GM23338 (cell line): Measurements from ENCODE around the gene RASSF6. TPM values are rescaled to one million over a fixed set of nuclear protein-coding genes. Genes with fewer than 3 reads are reported as not detected.

Source experiments
- ATAC-seq: fragments of 200-7000 bp; cut with Tn5 transposase; 3 replicates; pipeline ENCODE4 v1.9.1; 2020
- DNase-seq: peaks from one replicate; pipeline ENCODE4 v3.0.0-alpha.2; 2015; ENCODE audit warnings: low spot score
- H2AFZ ChIP-seq: fragments of 200-600 bp; sonication (generic); 2 replicates; pipeline ENCODE4 v1.8.0; 2016; ENCODE audit warnings: antibody characterized with exemption, mild to moderate bottlenecking, moderate library complexity
- H3F3A ChIP-seq: fragments of 200-600 bp; sonication (generic); replicated peaks from 2 replicates; pipeline ENCODE4 v1.8.0; 2017; ENCODE audit warnings: antibody characterized with exemption, mixed run types, low read depth
- H3K27ac ChIP-seq: fragments of 200-600 bp; sonication (generic); 2 replicates; pipeline ENCODE4 v1.6.1; 2016; ENCODE audit warnings: low read depth
- H3K27me3 ChIP-seq: fragments of 200-600 bp; sonication (generic); 2 replicates; pipeline ENCODE4 v1.8.0; 2016; ENCODE audit warnings: mild to moderate bottlenecking, mixed run types, moderate library complexity; ENCODE audit not compliant: insufficient read depth
- H3K36me3 ChIP-seq: fragments of 200-600 bp; sonication (generic); 2 replicates; pipeline ENCODE4 v1.8.0; 2016; ENCODE audit warnings: mild to moderate bottlenecking; ENCODE audit not compliant: insufficient read depth
- H3K4me1 ChIP-seq: fragments of 200-600 bp; sonication (generic); 2 replicates; pipeline ENCODE4 v1.8.0; 2016; ENCODE audit warnings: mild to moderate bottlenecking, moderate library complexity; ENCODE audit not compliant: insufficient read depth
- H3K4me2 ChIP-seq: fragments of 200-600 bp; sonication (generic); 2 replicates; pipeline ENCODE4 v1.7.1; 2017; ENCODE audit warnings: mixed run types
- H3K4me3 ChIP-seq: fragments of 200-600 bp; sonication (generic); 2 replicates; pipeline ENCODE4 v1.6.1; 2016; ENCODE audit warnings: mixed run types
- H3K79me2 ChIP-seq: fragments of 200-600 bp; sonication (generic); replicated peaks from 2 replicates; pipeline ENCODE4 v1.8.0; 2017; ENCODE audit warnings: mild to moderate bottlenecking; ENCODE audit not compliant: insufficient read depth
- H3K9me2 ChIP-seq: fragments of 200-600 bp; sonication (generic); 2 replicates; pipeline ENCODE4 v1.8.0; 2017; ENCODE audit not compliant: insufficient read depth
- H4K20me1 ChIP-seq: fragments of 200-600 bp; sonication (generic); replicated peaks from 2 replicates; pipeline ENCODE4 v1.8.0; 2017; ENCODE audit warnings: mild to moderate bottlenecking; ENCODE audit not compliant: insufficient read depth
- H3K27ac Mint-ChIP-seq: 2 replicates; pipeline ENCODE4 v1.8.0; 2020; ENCODE audit warnings: inconsistent platforms, mild to moderate bottlenecking, moderate library complexity, mixed read lengths
- H3K27me3 Mint-ChIP-seq: 3 replicates; pipeline ENCODE4 v1.8.0; 2022; ENCODE audit warnings: low read depth, mild to moderate bottlenecking, moderate library complexity, mixed read lengths, inconsistent platforms; ENCODE audit not compliant: insufficient read depth, poor library complexity
- H3K36me3 Mint-ChIP-seq: 3 replicates; pipeline ENCODE4 v1.8.0; 2021; ENCODE audit warnings: low read depth, mild to moderate bottlenecking, inconsistent platforms, moderate library complexity, mixed read lengths
- H3K4me1 Mint-ChIP-seq: 3 replicates; pipeline ENCODE4 v1.8.0; 2020; ENCODE audit warnings: mild to moderate bottlenecking, inconsistent platforms, mixed read lengths
- H3K4me3 Mint-ChIP-seq: 3 replicates; pipeline ENCODE4 v1.8.0; 2021; ENCODE audit warnings: moderate library complexity, mild to moderate bottlenecking, inconsistent platforms, mixed read lengths
- H3K9me3 Mint-ChIP-seq: 3 replicates; pipeline ENCODE4 v1.8.0; 2020; ENCODE audit warnings: moderate library complexity, mild to moderate bottlenecking, inconsistent platforms, mixed read lengths
- CTCF ChIP-seq, 2 experiments: fragments of 200-600 bp in 1 of 2; sonication (generic) in 1 of 2; conservative IDR thresholded peaks; 2 replicates each; pipeline versions ENCODE4 v1.5.1 to v1.6.1; 2016 to 2017; ENCODE audit warnings: antibody characterized with exemption in 2 of 2, low read depth in 2 of 2, mild to moderate bottlenecking in 2 of 2, moderate library complexity in 1 of 2
- EZH2phosphoT487 ChIP-seq: fragments of 200-600 bp; sonication (generic); IDR thresholded peaks from one replicate; pipeline ENCODE4 v1.8.1; 2018; ENCODE audit warnings: antibody characterized with exemption; ENCODE audit not compliant: unreplicated experiment
- JUNB ChIP-seq: IDR thresholded peaks from one replicate; pipeline ENCODE4 v1.6.1; 2016; ENCODE audit warnings: antibody characterized with exemption; ENCODE audit not compliant: unreplicated experiment
- NANOG ChIP-seq: IDR thresholded peaks from 2 replicates; pipeline ENCODE4 v1.6.1; 2016; ENCODE audit warnings: antibody characterized with exemption, borderline replicate concordance
- POLR2AphosphoS5 ChIP-seq: IDR thresholded peaks from 2 replicates; pipeline ENCODE4 v1.6.1; 2016; ENCODE audit warnings: antibody characterized with exemption, low read depth
- polyA plus RNA-seq: library from polyadenylated mRNA; unstranded; fragments of >200 nt; fragmentation: Nextera tagmentation; extraction: Ambion mirVana; gene quantifications from 2 replicates; pipeline ENCODE4 v1.2.1, GENCODE V29; 2016
- total RNA-seq: library from RNA; depleted of rRNA; stranded (reverse); fragments of >200 nt; shearing (Covaris generic); gene quantifications from 2 replicates; pipeline ENCODE4 v1.2.3, GENCODE V29; 2014
- TF ChIP-seq, protein P1 (sequence below): fragments of 250-450 bp; sonication (Bioruptor Pico); IDR thresholded peaks from 2 replicates; pipeline ENCODE4 v1.5.0; 2020; ENCODE audit warnings: mild to moderate bottlenecking, moderate library complexity

RASSF6 gene
- total and polyA plus RNA-seq, 2 experiments from 2014 or later: 0.14 to 0.79 TPM

DNA sequence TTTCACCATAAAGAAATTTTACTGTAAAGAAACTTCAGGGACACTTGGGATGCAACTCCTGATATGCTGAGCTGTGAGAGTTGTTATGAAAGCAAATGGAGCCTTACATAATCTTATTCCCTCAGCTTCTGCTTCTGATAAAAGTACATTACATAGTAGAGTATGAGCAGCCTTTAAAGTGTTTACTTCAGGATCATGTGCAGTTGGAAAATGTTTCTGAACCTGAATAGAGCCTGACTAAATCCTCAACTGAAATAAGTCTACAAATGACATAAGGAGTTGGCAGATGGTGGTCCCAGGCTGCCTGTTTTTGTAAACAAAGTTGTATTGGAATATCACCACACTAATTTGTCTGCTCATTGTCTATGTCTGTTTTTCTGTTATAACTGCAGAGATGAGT, 19.3 kb downstream of the RASSF6 start (continued):
- TF ChIP-seq CTCF (conservative IDR thresholded peaks at IDR 0.05; ENCODE audit: low read depth in 2 of 2) (no peak), JUNB (no peak), NANOG (no peak), POLR2AphosphoS5 (no peak)

DNA sequence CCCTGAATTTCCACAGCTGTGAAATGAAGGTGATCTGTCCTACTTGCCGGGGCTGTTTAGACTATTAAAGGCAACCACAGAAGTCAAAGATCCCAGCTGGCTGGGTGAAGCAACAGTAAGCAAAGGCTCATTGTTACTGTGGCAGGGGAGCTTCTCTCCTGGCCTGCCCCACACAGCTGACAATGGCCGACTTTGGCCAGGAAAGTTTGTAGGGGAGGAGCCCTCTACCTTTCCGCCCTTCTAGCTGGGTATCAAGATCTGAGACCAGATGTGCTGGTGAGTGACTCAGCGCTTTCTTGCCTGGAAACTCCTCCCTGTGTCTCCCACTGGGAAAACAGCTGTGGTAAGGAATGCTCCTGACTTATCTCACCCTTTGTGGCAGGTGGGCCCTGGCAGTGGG, 21.1 kb downstream of the RASSF6 start:
- Histone ChIP-seq H3K27ac (peak overlapping the region; percentile 21; the same call in 1 of the 2 replicates), H3K27me3 (no peaks in the 10 kb centered on the region), H4K20me1 (no peaks in the 10 kb centered on the region), H2AFZ (peak overlapping the region; percentile 92), H3K36me3 (peaks cover 4% of the 10 kb centered on the region; the same call in 1 of the 2 replicates), H3K9me2 (peaks cover 6% of the 10 kb centered on the region; the same call in 1 of the 2 replicates), H3K4me3 (no peak overlapping the region), H3K4me1 (peaks cover 6% of the 10 kb centered on the region; the same call in 1 of the 2 replicates), H3F3A (no peaks in the 10 kb centered on the region), H3K4me2 (no peak overlapping the region; the same call in 1 of the 2 replicates), H3K79me2 (no peaks in the 10 kb centered on the region)
- no peaks in the 10 kb centered on the region; the same call in 2 of the 3 replicates for H3K36me3 Mint-ChIP-seq
- TF ChIP-seq, protein P1, sequence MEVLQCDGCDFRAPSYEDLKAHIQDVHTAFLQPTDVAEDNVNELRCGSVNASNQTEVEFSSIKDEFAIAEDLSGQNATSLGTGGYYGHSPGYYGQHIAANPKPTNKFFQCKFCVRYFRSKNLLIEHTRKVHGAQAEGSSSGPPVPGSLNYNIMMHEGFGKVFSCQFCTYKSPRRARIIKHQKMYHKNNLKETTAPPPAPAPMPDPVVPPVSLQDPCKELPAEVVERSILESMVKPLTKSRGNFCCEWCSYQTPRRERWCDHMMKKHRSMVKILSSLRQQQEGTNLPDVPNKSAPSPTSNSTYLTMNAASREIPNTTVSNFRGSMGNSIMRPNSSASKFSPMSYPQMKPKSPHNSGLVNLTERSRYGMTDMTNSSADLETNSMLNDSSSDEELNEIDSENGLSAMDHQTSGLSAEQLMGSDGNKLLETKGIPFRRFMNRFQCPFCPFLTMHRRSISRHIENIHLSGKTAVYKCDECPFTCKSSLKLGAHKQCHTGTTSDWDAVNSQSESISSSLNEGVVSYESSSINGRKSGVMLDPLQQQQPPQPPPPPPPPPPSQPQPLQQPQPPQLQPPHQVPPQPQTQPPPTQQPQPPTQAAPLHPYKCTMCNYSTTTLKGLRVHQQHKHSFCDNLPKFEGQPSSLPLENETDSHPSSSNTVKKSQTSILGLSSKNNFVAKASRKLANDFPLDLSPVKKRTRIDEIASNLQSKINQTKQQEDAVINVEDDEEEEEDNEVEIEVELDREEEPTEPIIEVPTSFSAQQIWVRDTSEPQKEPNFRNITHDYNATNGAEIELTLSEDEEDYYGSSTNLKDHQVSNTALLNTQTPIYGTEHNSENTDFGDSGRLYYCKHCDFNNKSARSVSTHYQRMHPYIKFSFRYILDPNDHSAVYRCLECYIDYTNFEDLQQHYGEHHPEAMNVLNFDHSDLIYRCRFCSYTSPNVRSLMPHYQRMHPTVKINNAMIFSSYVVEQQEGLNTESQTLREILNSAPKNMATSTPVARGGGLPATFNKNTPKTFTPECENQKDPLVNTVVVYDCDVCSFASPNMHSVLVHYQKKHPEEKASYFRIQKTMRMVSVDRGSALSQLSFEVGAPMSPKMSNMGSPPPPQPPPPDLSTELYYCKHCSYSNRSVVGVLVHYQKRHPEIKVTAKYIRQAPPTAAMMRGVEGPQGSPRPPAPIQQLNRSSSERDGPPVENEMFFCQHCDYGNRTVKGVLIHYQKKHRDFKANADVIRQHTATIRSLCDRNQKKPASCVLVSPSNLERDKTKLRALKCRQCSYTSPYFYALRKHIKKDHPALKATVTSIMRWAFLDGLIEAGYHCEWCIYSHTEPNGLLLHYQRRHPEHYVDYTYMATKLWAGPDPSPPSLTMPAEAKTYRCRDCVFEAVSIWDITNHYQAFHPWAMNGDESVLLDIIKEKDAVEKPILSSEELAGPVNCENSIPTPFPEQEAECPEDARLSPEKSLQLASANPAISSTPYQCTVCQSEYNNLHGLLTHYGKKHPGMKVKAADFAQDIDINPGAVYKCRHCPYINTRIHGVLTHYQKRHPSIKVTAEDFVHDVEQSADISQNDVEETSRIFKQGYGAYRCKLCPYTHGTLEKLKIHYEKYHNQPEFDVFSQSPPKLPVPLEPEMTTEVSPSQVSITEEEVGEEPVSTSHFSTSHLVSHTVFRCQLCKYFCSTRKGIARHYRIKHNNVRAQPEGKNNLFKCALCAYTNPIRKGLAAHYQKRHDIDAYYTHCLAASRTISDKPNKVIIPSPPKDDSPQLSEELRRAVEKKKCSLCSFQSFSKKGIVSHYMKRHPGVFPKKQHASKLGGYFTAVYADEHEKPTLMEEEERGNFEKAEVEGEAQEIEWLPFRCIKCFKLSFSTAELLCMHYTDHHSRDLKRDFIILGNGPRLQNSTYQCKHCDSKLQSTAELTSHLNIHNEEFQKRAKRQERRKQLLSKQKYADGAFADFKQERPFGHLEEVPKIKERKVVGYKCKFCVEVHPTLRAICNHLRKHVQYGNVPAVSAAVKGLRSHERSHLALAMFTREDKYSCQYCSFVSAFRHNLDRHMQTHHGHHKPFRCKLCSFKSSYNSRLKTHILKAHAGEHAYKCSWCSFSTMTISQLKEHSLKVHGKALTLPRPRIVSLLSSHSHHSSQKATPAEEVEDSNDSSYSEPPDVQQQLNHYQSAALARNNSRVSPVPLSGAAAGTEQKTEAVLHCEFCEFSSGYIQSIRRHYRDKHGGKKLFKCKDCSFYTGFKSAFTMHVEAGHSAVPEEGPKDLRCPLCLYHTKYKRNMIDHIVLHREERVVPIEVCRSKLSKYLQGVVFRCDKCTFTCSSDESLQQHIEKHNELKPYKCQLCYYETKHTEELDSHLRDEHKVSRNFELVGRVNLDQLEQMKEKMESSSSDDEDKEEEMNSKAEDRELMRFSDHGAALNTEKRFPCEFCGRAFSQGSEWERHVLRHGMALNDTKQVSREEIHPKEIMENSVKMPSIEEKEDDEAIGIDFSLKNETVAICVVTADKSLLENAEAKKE (CRISPR knock-in tag): 0 out of 2 replicates have a peak, but pooled peaks have one; percentile 28
- TF ChIP-seq EZH2phosphoT487: no peak
- peaks cover 5% of the 10 kb centered on the region; the same call in 2 of the 3 replicates for H3K9me3 Mint-ChIP-seq
- DNase-seq (peak; percentile 72), ATAC-seq (peak; percentile 95)
- peak overlapping the region; percentile 92 for H3K27ac Mint-ChIP-seq
- no peak overlapping the region for H3K4me3 Mint-ChIP-seq
- H3K4me1 Mint-ChIP-seq: peaks cover 13% of the 10 kb centered on the region
- peaks cover 2% of the 10 kb centered on the region for H3K27me3 Mint-ChIP-seq
